HUES64 (cell line): Measurements from ENCODE around the gene DCTN5.

Experiments used
- H3K27ac ChIP-seq: 2 replicates; pipeline ENCODE4 v1.7.0; 2013; ENCODE audit warnings: low read depth, low read length, inconsistent platforms
- H3K27me3 ChIP-seq: 2 replicates; pipeline ENCODE4 v1.6.1; 2013; ENCODE audit warnings: mild to moderate bottlenecking, low read length; ENCODE audit not compliant: insufficient read depth
- H3K36me3 ChIP-seq: 2 replicates; pipeline ENCODE4 v1.6.1; 2013; ENCODE audit warnings: mild to moderate bottlenecking, low read length; ENCODE audit not compliant: insufficient read depth
- H3K4me1 ChIP-seq: 2 replicates; pipeline ENCODE4 v1.6.1; 2013; ENCODE audit warnings: mild to moderate bottlenecking, low read length, moderate library complexity; ENCODE audit not compliant: insufficient read depth
- H3K4me3 ChIP-seq: 2 replicates; pipeline ENCODE4 v1.5.1; 2013; ENCODE audit warnings: mild to moderate bottlenecking, low read length, moderate library complexity
- H3K9ac ChIP-seq: 2 replicates; pipeline ENCODE4 v1.6.1; 2013; ENCODE audit warnings: mild to moderate bottlenecking, low read depth, low read length
- H3K9me3 ChIP-seq: 2 replicates; pipeline ENCODE4 v1.6.1; 2013; ENCODE audit warnings: low read depth, low read length; ENCODE audit not compliant: insufficient read depth
- WGBS: fragments of 150-250, 120-280 bp; methylation state at CpG from one replicate; pipeline ENCODE4 v1.1.7; 2013; ENCODE audit warnings: missing lambda C conversion rate; 5-methylcytosine and 5-hydroxymethylcytosine counted together

DCTN5 gene

GRCh38 chr16:23666571-23667354, 25.5 kb downstream of the DCTN5 start:
- no peak overlapping the region for H3K9ac ChIP-seq
- whole genome bisulfite sequencing: 97% methylated on average over 6 of the region's 7 CpGs
- H3K4me1 ChIP-seq: no peaks in the 10 kb centered on the region
- H3K36me3 ChIP-seq: peaks cover 90% of the 10 kb centered on the region
- H3K27ac ChIP-seq: no peak overlapping the region
- H3K27me3 ChIP-seq: no peaks in the 10 kb centered on the region
- no peak overlapping the region for H3K4me3 ChIP-seq
- no peaks in the 10 kb centered on the region for H3K9me3 ChIP-seq

- no peak overlapping the region for H3K4me3 ChIP-seq
- 96% methylated on average over 6 of the region's 6 CpGs for WGBS
- no peaks in the 10 kb centered on the region for H3K4me1 ChIP-seq
- no peak overlapping the region for H3K9ac ChIP-seq
- no peaks in the 10 kb centered on the region for H3K9me3 ChIP-seq
- H3K27me3 ChIP-seq: no peaks in the 10 kb centered on the region
- no peak overlapping the region for H3K27ac ChIP-seq
- peaks cover 90% of the 10 kb centered on the region for H3K36me3 ChIP-seq
These were observed 26.0 kb downstream of the DCTN5 start for GRCh38 chr16:23667355-23667659.

- peaks cover 85% of the 10 kb centered on the region for H3K36me3 ChIP-seq
- WGBS: 91% methylated on average over 1 of the region's 1 CpG
These were observed 27.0 kb downstream of the DCTN5 start for GRCh38 chr16:23668225-23668624.

GRCh38 chr16:23668873-23669272, 27.6 kb downstream of the DCTN5 start:
- H3K9me3 ChIP-seq: no peaks in the 10 kb centered on the region
- WGBS: 91% methylated on average over 2 of the region's 4 CpGs
- H3K4me1 ChIP-seq: no peaks in the 10 kb centered on the region; the same call in 1 of the 2 replicates
- H3K27me3 ChIP-seq: no peaks in the 10 kb centered on the region
- no peak overlapping the region for H3K9ac ChIP-seq
- H3K27ac ChIP-seq: no peak overlapping the region
- no peak overlapping the region for H3K4me3 ChIP-seq
- peaks cover 81% of the 10 kb centered on the region for H3K36me3 ChIP-seq

More at GRCh38 chr16:23668225-23668624, 27.0 kb downstream of the DCTN5 start:
- no peak overlapping the region for H3K4me3 ChIP-seq
- H3K9me3 ChIP-seq: no peaks in the 10 kb centered on the region
- no peak overlapping the region for H3K9ac ChIP-seq
- H3K27me3 ChIP-seq: no peaks in the 10 kb centered on the region
- no peak overlapping the region for H3K27ac ChIP-seq
- no peaks in the 10 kb centered on the region for H3K4me1 ChIP-seq

- no peak overlapping the region for H3K4me3 ChIP-seq
- H3K27ac ChIP-seq: no peak overlapping the region
- no peaks in the 10 kb centered on the region for H3K9me3 ChIP-seq
- H3K9ac ChIP-seq: no peak overlapping the region
- peaks cover 72% of the 10 kb centered on the region for H3K36me3 ChIP-seq
- H3K27me3 ChIP-seq: no peaks in the 10 kb centered on the region
- no peaks in the 10 kb centered on the region; the same call in 1 of the 2 replicates for H3K4me1 ChIP-seq
- whole genome bisulfite sequencing: 96% methylated on average over 4 of the region's 4 CpGs
These were observed 29.0 kb downstream of the DCTN5 start for GRCh38 chr16:23670137-23670776.

- H3K36me3 ChIP-seq: peaks cover 33% of the 10 kb centered on the region
- no peak overlapping the region for H3K9ac ChIP-seq
- H3K27ac ChIP-seq: no peak overlapping the region
- H3K4me3 ChIP-seq: no peak overlapping the region
- no peaks in the 10 kb centered on the region; the same call in 1 of the 2 replicates for H3K4me1 ChIP-seq
- 84% methylated on average over 8 of the region's 8 CpGs for WGBS
- H3K27me3 ChIP-seq: no peaks in the 10 kb centered on the region
- no peaks in the 10 kb centered on the region for H3K9me3 ChIP-seq
These were observed 32.8 kb downstream of the DCTN5 start for GRCh38 chr16:23673971-23674614.

GRCh38 chr16:23676924-23677480, 35.7 kb downstream of the DCTN5 start:
- no peaks in the 10 kb centered on the region for H3K27me3 ChIP-seq
- no peak overlapping the region for H3K9ac ChIP-seq
- no peak overlapping the region for H3K27ac ChIP-seq
- H3K4me3 ChIP-seq: no peak overlapping the region
- WGBS: 97% methylated on average over 2 of the region's 2 CpGs
- no peaks in the 10 kb centered on the region for H3K9me3 ChIP-seq
- peaks cover 32% of the 10 kb centered on the region for H3K36me3 ChIP-seq
- H3K4me1 ChIP-seq: peaks cover 10% of the 10 kb centered on the region; the same call in 1 of the 2 replicates

GRCh38 chr16:23678430-23679273, 37.4 kb downstream of the DCTN5 start, which contains the start of gene PLK1:
Gene PLK1, plus strand, starts transcription at chr16:23678889. Its CDS starts 44 bp downstream, at chr16:23678933.
- Histone ChIP-seq H3K4me3 (peak within 1 kb of the TSS; percentile 91), H3K27ac (peak within 1 kb of the TSS; percentile 86), H3K4me1 (peaks cover 10% of the 10 kb centered on the region; the same call in 1 of the 2 replicates), H3K27me3 (no peaks in the 10 kb centered on the region), H3K9ac (peak within 1 kb of the TSS; percentile 94), H3K36me3 (peaks cover 42% of the 10 kb centered on the region), H3K9me3 (no peaks in the 10 kb centered on the region)
- WGBS: under 1% methylated on average over 75 of the region's 75 CpGs

GRCh38 chr16:23679274-23679985, 38.2 kb downstream of the DCTN5 start:
- peak overlapping the region; percentile 94 for H3K9ac ChIP-seq

GRCh38 chr16:23679986-23680336, 38.7 kb downstream of the DCTN5 start:
- H3K4me1 ChIP-seq: peaks cover 10% of the 10 kb centered on the region; the same call in 1 of the 2 replicates
- H3K27me3 ChIP-seq: no peaks in the 10 kb centered on the region
- peak overlapping the region; percentile 94 for H3K9ac ChIP-seq
- H3K36me3 ChIP-seq: peaks cover 48% of the 10 kb centered on the region
- H3K4me3 ChIP-seq: peak overlapping the region; percentile 91
- no peaks in the 10 kb centered on the region for H3K9me3 ChIP-seq
- 20% methylated on average over 6 of the region's 6 CpGs for WGBS
- no peak overlapping the region for H3K27ac ChIP-seq

More at GRCh38 chr16:23679274-23679985, 38.2 kb downstream of the DCTN5 start:
- H3K9me3 ChIP-seq: no peaks in the 10 kb centered on the region
- 1% methylated on average over 24 of the region's 24 CpGs for WGBS
- peak overlapping the region; percentile 86 for H3K27ac ChIP-seq
- peaks cover 48% of the 10 kb centered on the region for H3K36me3 ChIP-seq
- peaks cover 10% of the 10 kb centered on the region; the same call in 1 of the 2 replicates for H3K4me1 ChIP-seq
- no peaks in the 10 kb centered on the region for H3K27me3 ChIP-seq
- peak overlapping the region; percentile 91 for H3K4me3 ChIP-seq
